ENCODE measurements around the gene ZNF385B. TPM values are rescaled to one million over a fixed set of nuclear protein-coding genes. Genes with fewer than 3 reads are reported as not detected.
"Not testable (repeated sequence)": the region's sequence is repeated elsewhere in the genome, so short reads cannot be mapped to it uniquely, and the experiment has no call there.

ZNF385B gene
- polyA plus RNA-seq, 1 donor from 2014 or later: 0.31 TPM

- H3K9ac ChIP-seq (ENCODE audit: low read length): no peak overlapping the region
- TF ChIP-seq, protein P1, sequence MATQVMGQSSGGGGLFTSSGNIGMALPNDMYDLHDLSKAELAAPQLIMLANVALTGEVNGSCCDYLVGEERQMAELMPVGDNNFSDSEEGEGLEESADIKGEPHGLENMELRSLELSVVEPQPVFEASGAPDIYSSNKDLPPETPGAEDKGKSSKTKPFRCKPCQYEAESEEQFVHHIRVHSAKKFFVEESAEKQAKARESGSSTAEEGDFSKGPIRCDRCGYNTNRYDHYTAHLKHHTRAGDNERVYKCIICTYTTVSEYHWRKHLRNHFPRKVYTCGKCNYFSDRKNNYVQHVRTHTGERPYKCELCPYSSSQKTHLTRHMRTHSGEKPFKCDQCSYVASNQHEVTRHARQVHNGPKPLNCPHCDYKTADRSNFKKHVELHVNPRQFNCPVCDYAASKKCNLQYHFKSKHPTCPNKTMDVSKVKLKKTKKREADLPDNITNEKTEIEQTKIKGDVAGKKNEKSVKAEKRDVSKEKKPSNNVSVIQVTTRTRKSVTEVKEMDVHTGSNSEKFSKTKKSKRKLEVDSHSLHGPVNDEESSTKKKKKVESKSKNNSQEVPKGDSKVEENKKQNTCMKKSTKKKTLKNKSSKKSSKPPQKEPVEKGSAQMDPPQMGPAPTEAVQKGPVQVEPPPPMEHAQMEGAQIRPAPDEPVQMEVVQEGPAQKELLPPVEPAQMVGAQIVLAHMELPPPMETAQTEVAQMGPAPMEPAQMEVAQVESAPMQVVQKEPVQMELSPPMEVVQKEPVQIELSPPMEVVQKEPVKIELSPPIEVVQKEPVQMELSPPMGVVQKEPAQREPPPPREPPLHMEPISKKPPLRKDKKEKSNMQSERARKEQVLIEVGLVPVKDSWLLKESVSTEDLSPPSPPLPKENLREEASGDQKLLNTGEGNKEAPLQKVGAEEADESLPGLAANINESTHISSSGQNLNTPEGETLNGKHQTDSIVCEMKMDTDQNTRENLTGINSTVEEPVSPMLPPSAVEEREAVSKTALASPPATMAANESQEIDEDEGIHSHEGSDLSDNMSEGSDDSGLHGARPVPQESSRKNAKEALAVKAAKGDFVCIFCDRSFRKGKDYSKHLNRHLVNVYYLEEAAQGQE (IDR thresholded peaks at IDR 0.05; ENCODE audit: borderline replicate concordance): no peak
- TF ChIP-seq MXI1 (conservative IDR thresholded peaks at IDR 0.05; ENCODE audit: poor library complexity, severe bottlenecking) (no peak), TAF1 (IDR thresholded peaks at IDR 0.05; ENCODE audit: low read depth) (no peak), EZH2 (IDR thresholded peaks at IDR 0.05; ENCODE audit: borderline replicate concordance, insufficient read depth, low read length, poor library complexity, severe bottlenecking) (no peak), EP300 (conservative IDR thresholded peaks at IDR 0.05; ENCODE audit: poor library complexity, severe bottlenecking) (no peak), POLR2AphosphoS5 (IDR thresholded peaks at IDR 0.05) (no peak), RAD21 (conservative IDR thresholded peaks at IDR 0.05) (no peak), SMC3 (conservative IDR thresholded peaks at IDR 0.05; ENCODE audit: poor library complexity) (no peak)
- TF ChIP-seq, protein P2, sequence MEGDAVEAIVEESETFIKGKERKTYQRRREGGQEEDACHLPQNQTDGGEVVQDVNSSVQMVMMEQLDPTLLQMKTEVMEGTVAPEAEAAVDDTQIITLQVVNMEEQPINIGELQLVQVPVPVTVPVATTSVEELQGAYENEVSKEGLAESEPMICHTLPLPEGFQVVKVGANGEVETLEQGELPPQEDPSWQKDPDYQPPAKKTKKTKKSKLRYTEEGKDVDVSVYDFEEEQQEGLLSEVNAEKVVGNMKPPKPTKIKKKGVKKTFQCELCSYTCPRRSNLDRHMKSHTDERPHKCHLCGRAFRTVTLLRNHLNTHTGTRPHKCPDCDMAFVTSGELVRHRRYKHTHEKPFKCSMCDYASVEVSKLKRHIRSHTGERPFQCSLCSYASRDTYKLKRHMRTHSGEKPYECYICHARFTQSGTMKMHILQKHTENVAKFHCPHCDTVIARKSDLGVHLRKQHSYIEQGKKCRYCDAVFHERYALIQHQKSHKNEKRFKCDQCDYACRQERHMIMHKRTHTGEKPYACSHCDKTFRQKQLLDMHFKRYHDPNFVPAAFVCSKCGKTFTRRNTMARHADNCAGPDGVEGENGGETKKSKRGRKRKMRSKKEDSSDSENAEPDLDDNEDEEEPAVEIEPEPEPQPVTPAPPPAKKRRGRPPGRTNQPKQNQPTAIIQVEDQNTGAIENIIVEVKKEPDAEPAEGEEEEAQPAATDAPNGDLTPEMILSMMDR (IDR thresholded peaks at IDR 0.05; ENCODE audit: poor library complexity, severe bottlenecking): no peak
- H3K4me3 ChIP-seq (ENCODE audit: low read length): no peak overlapping the region
- H3K9me2 ChIP-seq (ENCODE audit: insufficient read depth, low read length): no peaks in the 10 kb centered on the region
- no peaks in the 10 kb centered on the region for H3K36me3 ChIP-seq (ENCODE audit: insufficient read depth, low read length)
- no peaks in the 10 kb centered on the region for H3K9me3 ChIP-seq (ENCODE audit: low read length)
- no peak overlapping the region for H2AFZ ChIP-seq (ENCODE audit: low read depth, low read length)
- no peak overlapping the region for H3K4me2 ChIP-seq (ENCODE audit: low read length)
- H3K27ac ChIP-seq (ENCODE audit: low read length): no peak overlapping the region
- no peaks in the 10 kb centered on the region for H4K20me1 ChIP-seq (ENCODE audit: insufficient read depth)
- no peaks in the 10 kb centered on the region for H3K79me2 ChIP-seq (replicated peaks; ENCODE audit: insufficient read depth, low read length)
- no peaks in the 10 kb centered on the region for H3F3A ChIP-seq (ENCODE audit: insufficient read depth, low read length, poor library complexity, severe bottlenecking)
- H3K27me3 ChIP-seq (ENCODE audit: insufficient read depth, low read depth, low read length): no peaks in the 10 kb centered on the region
Observed at GRCh38 chr2:179460181-179460929, 401.1 kb downstream of the ZNF385B start.

- H3K9me2 ChIP-seq (ENCODE audit: insufficient read depth, low read length); H3K9me3 ChIP-seq (ENCODE audit: low read length); H3K27me3 ChIP-seq (ENCODE audit: insufficient read depth, low read depth, low read length); H3K36me3 ChIP-seq (ENCODE audit: insufficient read depth, low read length); H3F3A ChIP-seq (ENCODE audit: insufficient read depth, low read length, poor library complexity, severe bottlenecking); H3K27ac ChIP-seq (ENCODE audit: low read length); H3K79me2 ChIP-seq (replicated peaks; ENCODE audit: insufficient read depth, low read length); H3K9ac ChIP-seq (ENCODE audit: low read length); H2AFZ ChIP-seq (ENCODE audit: low read depth, low read length); H3K4me2 ChIP-seq (ENCODE audit: low read length); H3K4me3 ChIP-seq (ENCODE audit: low read length); H4K20me1 ChIP-seq (ENCODE audit: insufficient read depth): not testable (repeated sequence)
Observed at GRCh38 chr2:179458113-179458512, 403.3 kb downstream of the ZNF385B start.

Measured in neural cell (in vitro differentiated cells).